Type B pancreatic cell (in vitro differentiated cells): Measurements from ENCODE around the gene HSD11B1. TPM values are rescaled to one million over a fixed set of nuclear protein-coding genes. Genes with fewer than 3 reads are reported as not detected.

ENCODE experiments used
- DNase-seq: peaks from one replicate; pipeline ENCODE4 v3.0.0; 2021; ENCODE audit warnings: mixed read lengths; ENCODE audit not compliant: unreplicated experiment; ENCODE audit errors: extremely low spot score
- H3K27ac Mint-ChIP-seq: 2 replicates; pipeline ENCODE4 v1.8.0; 2021; ENCODE audit warnings: mild to moderate bottlenecking, mixed read lengths
- H3K27me3 Mint-ChIP-seq: 2 replicates; pipeline ENCODE4 v1.8.0; 2021; ENCODE audit warnings: mixed read lengths
- H3K36me3 Mint-ChIP-seq: 2 replicates; pipeline ENCODE4 v1.8.0; 2021; ENCODE audit warnings: mixed read lengths
- H3K4me1 Mint-ChIP-seq: one replicate; pipeline ENCODE4 v1.8.0; 2021; ENCODE audit warnings: mixed read lengths; ENCODE audit not compliant: unreplicated experiment
- H3K4me3 Mint-ChIP-seq: 2 replicates; pipeline ENCODE4 v1.8.0; 2021; ENCODE audit warnings: mild to moderate bottlenecking, mixed read lengths
- H3K9me3 Mint-ChIP-seq: 2 replicates; pipeline ENCODE4 v1.8.0; 2021; ENCODE audit warnings: mixed read lengths
- CTCF ChIP-seq: fragments of 200-600 bp; sonication (generic); conservative IDR thresholded peaks from 2 replicates; pipeline ENCODE4 v1.5.0; 2021; ENCODE audit warnings: antibody characterized with exemption, mild to moderate bottlenecking
- total RNA-seq: library from RNA; stranded (reverse); gene quantifications from 2 replicates; pipeline ENCODE4 v1.2.1, GENCODE V29; 2021; ENCODE audit warnings: low replicate concordance

HSD11B1 gene
- total RNA-seq, 1 donor from 2014 or later: not detected

- Mint-ChIP-seq H3K4me3 (no peak overlapping the region), H3K9me3 (peaks cover 3% of the 10 kb centered on the region), H3K27ac (no peak overlapping the region), H3K4me1 (peaks cover 26% of the 10 kb centered on the region), H3K36me3 (no peaks in the 10 kb centered on the region), H3K27me3 (peaks cover 34% of the 10 kb centered on the region)
- no peak for TF ChIP-seq CTCF
- no peak for DNase-seq
Observed at GRCh38 chr1:209661071-209661470, 43.6 kb upstream of the HSD11B1 start.

- no peak overlapping the region for H3K4me3 Mint-ChIP-seq
- no peak overlapping the region for H3K27ac Mint-ChIP-seq
- peaks cover 29% of the 10 kb centered on the region for H3K27me3 Mint-ChIP-seq
- TF ChIP-seq CTCF: no peak
- no peak for DNase-seq
- H3K9me3 Mint-ChIP-seq: peaks cover 3% of the 10 kb centered on the region
- H3K4me1 Mint-ChIP-seq: peaks cover 20% of the 10 kb centered on the region
- no peaks in the 10 kb centered on the region for H3K36me3 Mint-ChIP-seq
Observed at GRCh38 chr1:209662879-209663327, 41.7 kb upstream of the HSD11B1 start.

GRCh38 chr1:209667103-209667502 lies 37.5 kb upstream of the HSD11B1 start:
- no peak for TF ChIP-seq CTCF
- no peaks in the 10 kb centered on the region for H3K4me1 Mint-ChIP-seq
- no peak for DNase-seq
- peaks cover 8% of the 10 kb centered on the region for H3K9me3 Mint-ChIP-seq
- H3K36me3 Mint-ChIP-seq: no peaks in the 10 kb centered on the region
- no peak overlapping the region for H3K4me3 Mint-ChIP-seq
- no peak overlapping the region for H3K27ac Mint-ChIP-seq
- peaks cover 42% of the 10 kb centered on the region for H3K27me3 Mint-ChIP-seq

- Mint-ChIP-seq H3K4me3 (no peak overlapping the region), H3K36me3 (no peaks in the 10 kb centered on the region), H3K9me3 (peaks cover 8% of the 10 kb centered on the region), H3K4me1 (no peaks in the 10 kb centered on the region), H3K27ac (no peak overlapping the region), H3K27me3 (peaks cover 45% of the 10 kb centered on the region)
- TF ChIP-seq CTCF: no peak
- no peak for DNase-seq
Observed at GRCh38 chr1:209667708-209668107, 36.9 kb upstream of the HSD11B1 start.

- no peak overlapping the region for H3K27ac Mint-ChIP-seq
- no peak for DNase-seq
- no peak overlapping the region for H3K4me3 Mint-ChIP-seq
- H3K4me1 Mint-ChIP-seq: peaks cover 11% of the 10 kb centered on the region
- H3K36me3 Mint-ChIP-seq: peaks cover 3% of the 10 kb centered on the region
- peaks cover 5% of the 10 kb centered on the region for H3K9me3 Mint-ChIP-seq
- TF ChIP-seq CTCF: no peak
- peaks cover 56% of the 10 kb centered on the region for H3K27me3 Mint-ChIP-seq
Observed at GRCh38 chr1:209670441-209671082, 34.1 kb upstream of the HSD11B1 start.
